Endothelial cell of umbilical vein (primary cell): ENCODE measurements around the gene PPM1E. TPM values are rescaled to one million over a fixed set of nuclear protein-coding genes. Genes with fewer than 3 reads are reported as not detected.

Experiments
- BruUV-seq: library from RNA; stranded (reverse); fragments of 400-500 nt; replicated peaks from 2 replicates; lab custom pipeline; 2021; lab: Mats Ljungman, UMichigan
- CTCF ChIA-PET: fragments of 300-600, 350-600 bp; sonication (Branson Sonifier 250); formaldehyde crosslinking; loops from one replicate; lab custom pipeline; 2021; ENCODE audit warnings: antibody characterized with exemption, inconsistent platforms; lab: Charles Lee
- POLR2A ChIA-PET: fragments of 300-600, 350-600 bp; sonication (Branson Sonifier 250); formaldehyde crosslinking; loops from one replicate; lab custom pipeline; 2021; ENCODE audit warnings: antibody characterized with exemption, inconsistent platforms; lab: Charles Lee
- DNase-seq: peaks from one replicate; pipeline ENCODE4 v3.0.0-alpha.2; 2011; ENCODE audit warnings: low read depth, low spot score
- FAIRE-seq: peaks from 2 replicates; lab custom pipeline; 2011; peaks lifted over from hg19 to GRCh38; lab: Jason Lieb, UNC
- H2AFZ ChIP-seq: 2 replicates; pipeline ENCODE4 v1.6.0; 2012; ENCODE audit warnings: low read depth, low read length, control low read depth, inconsistent platforms
- H3K27ac ChIP-seq: 2 replicates; pipeline ENCODE4 v1.5.1; 2011; ENCODE audit warnings: low read depth, mild to moderate bottlenecking, control low read depth, low read length, moderate library complexity; ENCODE audit not compliant: insufficient read depth
- H3K27me3 ChIP-seq, 2 experiments: 2 replicates each; pipeline versions ENCODE4 v1.6.0 to v1.6.1; 2011; ENCODE audit warnings: low read length in 2 of 2, mixed read lengths in 1 of 2; ENCODE audit not compliant: control insufficient read depth in 2 of 2, insufficient read depth in 2 of 2
- H3K36me3 ChIP-seq, 2 experiments: 2 replicates in 1 of 2; 3 replicates in 1 of 2; pipeline ENCODE4 v1.5.1; 2011; ENCODE audit warnings: low read length in 2 of 2, mild to moderate bottlenecking in 1 of 2, moderate library complexity in 1 of 2; ENCODE audit not compliant: control insufficient read depth in 2 of 2, insufficient read depth in 2 of 2; ENCODE audit errors: extremely low read depth in 1 of 2
- H3K4me1 ChIP-seq: 3 replicates; pipeline ENCODE4 v1.5.1; 2011; ENCODE audit warnings: mild to moderate bottlenecking, low read length; ENCODE audit not compliant: control insufficient read depth, insufficient read depth; ENCODE audit errors: extremely low read depth
- H3K4me2 ChIP-seq: 2 replicates; pipeline ENCODE4 v1.6.1; 2011; ENCODE audit warnings: low read length, control low read depth, mixed read lengths; ENCODE audit not compliant: insufficient read depth
- H3K4me3 ChIP-seq, 3 experiments: fragments of 200-600 bp in 1 of 3; sonication (generic), shearing (Covaris generic) in 1 of 3; replicated peaks in 1 of 3; 2 replicates each; pipeline ENCODE4 v1.5.1; 2011 to 2016; ENCODE audit warnings: control low read depth in 3 of 3, low read length in 3 of 3, mild to moderate bottlenecking in 2 of 3, inconsistent platforms in 1 of 3, low read depth in 1 of 3, moderate library complexity in 1 of 3; ENCODE audit not compliant: insufficient read depth in 1 of 3
- H3K79me2 ChIP-seq: 2 replicates; pipeline ENCODE4 v1.6.0; 2012; ENCODE audit warnings: low read length, inconsistent platforms; ENCODE audit not compliant: control insufficient read depth, insufficient read depth
- H3K9ac ChIP-seq: replicated peaks from 2 replicates; pipeline ENCODE3; 2011; ENCODE audit warnings: low read length, control low read depth; ENCODE audit not compliant: insufficient read depth; ENCODE audit errors: extremely low read depth
- H3K9me1 ChIP-seq: replicated peaks from 3 replicates; pipeline ENCODE4 v1.6.0; 2011; ENCODE audit warnings: mild to moderate bottlenecking, low read length; ENCODE audit not compliant: control insufficient read depth, insufficient read depth; ENCODE audit errors: extremely low read depth
- H3K9me3 ChIP-seq: replicated peaks from 2 replicates; pipeline ENCODE4 v1.5.1; 2012; ENCODE audit warnings: low read length, inconsistent platforms; ENCODE audit not compliant: control insufficient read depth, insufficient read depth
- H4K20me1 ChIP-seq: replicated peaks from 2 replicates; pipeline ENCODE3; 2011; ENCODE audit warnings: mild to moderate bottlenecking, low read length; ENCODE audit not compliant: control insufficient read depth, insufficient read depth; ENCODE audit errors: extremely low read depth
- EZH2 ChIP-seq: IDR thresholded peaks from 2 replicates; pipeline ENCODE4 v1.6.1; 2012; ENCODE audit warnings: borderline replicate concordance, low read depth, mild to moderate bottlenecking, moderate library complexity, low read length, inconsistent platforms; ENCODE audit not compliant: severe bottlenecking
- FOS ChIP-seq: IDR thresholded peaks from 2 replicates; pipeline ENCODE4 v1.6.1; 2011; ENCODE audit warnings: mild to moderate bottlenecking, low read length, moderate library complexity, borderline replicate concordance; ENCODE audit not compliant: insufficient read depth
- GATA2 ChIP-seq: IDR thresholded peaks from 2 replicates; pipeline ENCODE4 v1.7.0; 2011; ENCODE audit warnings: low read depth, mild to moderate bottlenecking, moderate library complexity, mixed read lengths, low read length; ENCODE audit not compliant: insufficient read length, insufficient read depth
- JUN ChIP-seq: IDR thresholded peaks from 2 replicates; pipeline ENCODE4 v1.6.1; 2011; ENCODE audit warnings: borderline replicate concordance, low read depth; ENCODE audit not compliant: insufficient read length, insufficient read depth
- MYC ChIP-seq: IDR thresholded peaks from one replicate; pipeline ENCODE4 v1.6.1; 2011; ENCODE audit warnings: mild to moderate bottlenecking, low read depth, low read length
- POLR2A ChIP-seq: IDR thresholded peaks from 2 replicates; pipeline ENCODE4 v1.6.1; 2012; ENCODE audit warnings: low read depth, mild to moderate bottlenecking, control low read depth, low read length
- POLR2AphosphoS5 ChIP-seq: IDR thresholded peaks from 2 replicates; pipeline ENCODE4 v1.6.1; 2012; ENCODE audit warnings: low read depth, mild to moderate bottlenecking, control low read depth, low read length, moderate library complexity; ENCODE audit not compliant: insufficient read depth
- dilution Hi-C: fragments of 300-500 bp; cut with MboI; formaldehyde crosslinking; loops from one replicate; pipeline ENCODE4 v1.15.0; 2019; ENCODE audit warnings: low sequenced_read_pairs; ENCODE audit not compliant: extremely low pct_ligation_motif_present
- intact Hi-C: fragments of 100-400 bp; cut with micrococcal nuclease; formaldehyde crosslinking; loops from one replicate; pipeline ENCODE4 v1.10.0; 2022
- polyA plus RNA-seq, 4 experiments: library from polyadenylated mRNA; depleted of rRNA in 3 of 4; stranded (reverse) in 3 of 4; unstranded in 1 of 4; fragments of >200 nt; gene quantifications; 2 replicates each; pipeline versions ENCODE4 v1.2.1 to v1.2.3, GENCODE V29; 2011 to 2012; ENCODE audit warnings: missing spikeins in 1 of 4
- total RNA-seq: library from RNA; stranded (reverse); gene quantifications from 2 replicates; pipeline ENCODE4 v1.2.3, GENCODE V29; 2021
- TF ChIP-seq, protein P1 (sequence below), 2 donors: IDR thresholded peaks; 1 replicate in 1 of 2; 2 replicates in 1 of 2; pipeline ENCODE4 v1.5.1; 2011; ENCODE audit warnings: low read length in 2 of 2, mild to moderate bottlenecking in 2 of 2, moderate library complexity in 2 of 2, control low read depth in 1 of 2, inconsistent platforms in 1 of 2, low read depth in 1 of 2; ENCODE audit not compliant: insufficient read depth in 1 of 2; ENCODE audit errors: extremely low read depth in 1 of 2
- TF ChIP-seq, protein P2 (sequence below): IDR thresholded peaks from 2 replicates; pipeline ENCODE4 v1.6.1; 2011; ENCODE audit not compliant: insufficient read depth, insufficient read length

Gene PPM1E
- total and polyA plus RNA-seq, 2 donors (not counting 3 experiments of a cell fraction or from before 2014, with no cell fraction given), result 0.01 TPM; not detected in 1

DNA sequence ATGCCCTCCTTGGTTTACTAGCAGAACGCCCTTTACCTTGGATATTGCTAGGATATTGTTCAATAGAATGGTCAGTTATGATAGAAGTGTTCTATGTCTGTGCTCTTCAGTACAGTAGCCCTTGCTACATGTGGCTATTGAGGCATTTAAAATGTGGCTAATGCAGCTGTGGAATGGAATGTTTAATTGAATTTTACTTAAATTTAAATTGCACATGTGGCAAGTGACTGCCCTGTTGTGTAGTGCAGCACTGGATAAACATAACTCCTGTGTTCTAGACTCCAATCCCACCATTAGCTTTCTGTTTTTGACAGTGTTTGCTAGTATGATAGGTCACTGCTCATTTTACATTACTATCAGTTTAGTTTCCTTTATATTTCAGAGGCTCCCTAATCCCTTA lies 33.4 kb upstream of the PPM1E start:
- Histone ChIP-seq H3K9ac (no peak overlapping the region), H3K36me3 (no peaks in the 10 kb centered on the region), H3K9me3 (no peaks in the 10 kb centered on the region), H3K4me1 (no peaks in the 10 kb centered on the region), H3K79me2 (no peaks in the 10 kb centered on the region), H2AFZ (no peak overlapping the region), H4K20me1 (no peaks in the 10 kb centered on the region), H3K4me3 (no peak overlapping the region), H3K4me2 (no peak overlapping the region), H3K9me1 (no peaks in the 10 kb centered on the region), H3K27me3 (no peaks in the 10 kb centered on the region), H3K27ac (no peak overlapping the region)
- intact Hi-C loops (no loop called here), dilution Hi-C loops (no loop called here)
- no peak for DNase-seq
- ChIA-PET POLR2A (no interaction called here), CTCF (no interaction called here)
- BruUV-seq, result no TSS peak
- FAIRE-seq, result no peak
- TF ChIP-seq, protein P1, sequence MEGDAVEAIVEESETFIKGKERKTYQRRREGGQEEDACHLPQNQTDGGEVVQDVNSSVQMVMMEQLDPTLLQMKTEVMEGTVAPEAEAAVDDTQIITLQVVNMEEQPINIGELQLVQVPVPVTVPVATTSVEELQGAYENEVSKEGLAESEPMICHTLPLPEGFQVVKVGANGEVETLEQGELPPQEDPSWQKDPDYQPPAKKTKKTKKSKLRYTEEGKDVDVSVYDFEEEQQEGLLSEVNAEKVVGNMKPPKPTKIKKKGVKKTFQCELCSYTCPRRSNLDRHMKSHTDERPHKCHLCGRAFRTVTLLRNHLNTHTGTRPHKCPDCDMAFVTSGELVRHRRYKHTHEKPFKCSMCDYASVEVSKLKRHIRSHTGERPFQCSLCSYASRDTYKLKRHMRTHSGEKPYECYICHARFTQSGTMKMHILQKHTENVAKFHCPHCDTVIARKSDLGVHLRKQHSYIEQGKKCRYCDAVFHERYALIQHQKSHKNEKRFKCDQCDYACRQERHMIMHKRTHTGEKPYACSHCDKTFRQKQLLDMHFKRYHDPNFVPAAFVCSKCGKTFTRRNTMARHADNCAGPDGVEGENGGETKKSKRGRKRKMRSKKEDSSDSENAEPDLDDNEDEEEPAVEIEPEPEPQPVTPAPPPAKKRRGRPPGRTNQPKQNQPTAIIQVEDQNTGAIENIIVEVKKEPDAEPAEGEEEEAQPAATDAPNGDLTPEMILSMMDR (IDR thresholded peaks at IDR 0.05; ENCODE audit: extremely low read depth in 1 of 2, insufficient read depth in 1 of 2, low read depth in 1 of 2, low read length in 2 of 2), result no peak
- TF ChIP-seq POLR2AphosphoS5 (no peak), JUN (no peak), GATA2 (no peak), POLR2A (no peak), EZH2 (no peak), MYC (no peak), FOS (no peak)
- TF ChIP-seq, protein P2, sequence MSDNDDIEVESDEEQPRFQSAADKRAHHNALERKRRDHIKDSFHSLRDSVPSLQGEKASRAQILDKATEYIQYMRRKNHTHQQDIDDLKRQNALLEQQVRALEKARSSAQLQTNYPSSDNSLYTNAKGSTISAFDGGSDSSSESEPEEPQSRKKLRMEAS, result no peak
